ENCODE data around the gene SMARCAL1. TPM values are rescaled to one million over a fixed set of nuclear protein-coding genes. Genes with fewer than 3 reads are reported as not detected.

The SMARCAL1 gene
- polyA plus RNA-seq, 1 of the 3 experiments (the other 2 are of a cell fraction) = 27.0 TPM

DNA sequence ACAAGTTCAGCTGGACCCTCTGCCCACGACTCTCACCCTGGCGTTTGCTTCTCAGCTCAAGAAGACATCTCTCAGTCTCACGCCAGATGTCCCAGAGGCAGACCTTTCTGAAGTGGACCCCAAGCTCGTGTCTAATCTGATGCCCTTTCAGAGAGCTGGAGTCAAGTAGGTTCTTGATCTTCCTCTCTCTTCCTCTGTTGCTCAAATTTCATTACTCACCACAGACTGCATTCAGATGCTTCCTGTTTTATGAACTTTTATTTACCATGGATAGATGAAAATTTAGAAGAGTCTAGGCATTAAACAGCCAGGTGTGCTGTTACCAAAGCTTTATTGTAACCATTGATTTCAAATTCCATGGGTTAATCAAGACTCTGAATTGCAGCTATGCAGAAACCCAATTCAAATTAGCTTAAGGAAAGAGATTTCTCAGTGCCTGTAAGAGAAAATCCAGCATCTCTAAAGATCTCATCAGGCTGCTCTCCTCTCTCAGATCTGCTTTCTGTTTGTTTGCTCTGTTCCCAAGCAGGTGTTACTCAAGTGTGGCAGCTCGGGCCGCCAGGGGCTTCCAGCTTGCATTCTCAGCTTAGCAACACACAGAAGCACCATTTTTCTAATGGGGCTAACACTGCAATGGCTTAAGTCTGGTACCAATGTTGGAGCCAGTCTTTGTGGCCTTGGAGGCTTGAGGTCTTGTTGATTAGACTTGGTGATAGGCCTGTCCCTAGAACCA lies 16.5 kb downstream of the SMARCAL1 start (continued):
- TF ChIP-seq, protein P1, sequence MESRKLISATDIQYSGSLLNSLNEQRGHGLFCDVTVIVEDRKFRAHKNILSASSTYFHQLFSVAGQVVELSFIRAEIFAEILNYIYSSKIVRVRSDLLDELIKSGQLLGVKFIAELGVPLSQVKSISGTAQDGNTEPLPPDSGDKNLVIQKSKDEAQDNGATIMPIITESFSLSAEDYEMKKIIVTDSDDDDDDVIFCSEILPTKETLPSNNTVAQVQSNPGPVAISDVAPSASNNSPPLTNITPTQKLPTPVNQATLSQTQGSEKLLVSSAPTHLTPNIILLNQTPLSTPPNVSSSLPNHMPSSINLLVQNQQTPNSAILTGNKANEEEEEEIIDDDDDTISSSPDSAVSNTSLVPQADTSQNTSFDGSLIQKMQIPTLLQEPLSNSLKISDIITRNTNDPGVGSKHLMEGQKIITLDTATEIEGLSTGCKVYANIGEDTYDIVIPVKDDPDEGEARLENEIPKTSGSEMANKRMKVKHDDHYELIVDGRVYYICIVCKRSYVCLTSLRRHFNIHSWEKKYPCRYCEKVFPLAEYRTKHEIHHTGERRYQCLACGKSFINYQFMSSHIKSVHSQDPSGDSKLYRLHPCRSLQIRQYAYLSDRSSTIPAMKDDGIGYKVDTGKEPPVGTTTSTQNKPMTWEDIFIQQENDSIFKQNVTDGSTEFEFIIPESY (IDR thresholded peaks at IDR 0.05; ENCODE audit: borderline replicate concordance, low read depth) = no peak
- TF ChIP-seq MEF2A (IDR thresholded peaks at IDR 0.05; ENCODE audit: borderline replicate concordance, low read depth) (no peak), SMC3 (IDR thresholded peaks at IDR 0.05; ENCODE audit: low read depth, low read length) (no peak), RFX5 (IDR thresholded peaks at IDR 0.05; ENCODE audit: low read length) (no peak), RCOR1 (IDR thresholded peaks at IDR 0.05; ENCODE audit: low read length) (no peak), TEAD4 (IDR thresholded peaks at IDR 0.05; ENCODE audit: borderline replicate concordance, insufficient read depth) (no peak), NRF1 (IDR thresholded peaks at IDR 0.05; ENCODE audit: low read depth, low read length) (no peak), FOXJ3 (CRISPR knock-in tag; IDR thresholded peaks at IDR 0.05) (no peak)
- TF ChIP-seq, protein P2, sequence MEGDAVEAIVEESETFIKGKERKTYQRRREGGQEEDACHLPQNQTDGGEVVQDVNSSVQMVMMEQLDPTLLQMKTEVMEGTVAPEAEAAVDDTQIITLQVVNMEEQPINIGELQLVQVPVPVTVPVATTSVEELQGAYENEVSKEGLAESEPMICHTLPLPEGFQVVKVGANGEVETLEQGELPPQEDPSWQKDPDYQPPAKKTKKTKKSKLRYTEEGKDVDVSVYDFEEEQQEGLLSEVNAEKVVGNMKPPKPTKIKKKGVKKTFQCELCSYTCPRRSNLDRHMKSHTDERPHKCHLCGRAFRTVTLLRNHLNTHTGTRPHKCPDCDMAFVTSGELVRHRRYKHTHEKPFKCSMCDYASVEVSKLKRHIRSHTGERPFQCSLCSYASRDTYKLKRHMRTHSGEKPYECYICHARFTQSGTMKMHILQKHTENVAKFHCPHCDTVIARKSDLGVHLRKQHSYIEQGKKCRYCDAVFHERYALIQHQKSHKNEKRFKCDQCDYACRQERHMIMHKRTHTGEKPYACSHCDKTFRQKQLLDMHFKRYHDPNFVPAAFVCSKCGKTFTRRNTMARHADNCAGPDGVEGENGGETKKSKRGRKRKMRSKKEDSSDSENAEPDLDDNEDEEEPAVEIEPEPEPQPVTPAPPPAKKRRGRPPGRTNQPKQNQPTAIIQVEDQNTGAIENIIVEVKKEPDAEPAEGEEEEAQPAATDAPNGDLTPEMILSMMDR (IDR thresholded peaks at IDR 0.05) = no peak

DNA sequence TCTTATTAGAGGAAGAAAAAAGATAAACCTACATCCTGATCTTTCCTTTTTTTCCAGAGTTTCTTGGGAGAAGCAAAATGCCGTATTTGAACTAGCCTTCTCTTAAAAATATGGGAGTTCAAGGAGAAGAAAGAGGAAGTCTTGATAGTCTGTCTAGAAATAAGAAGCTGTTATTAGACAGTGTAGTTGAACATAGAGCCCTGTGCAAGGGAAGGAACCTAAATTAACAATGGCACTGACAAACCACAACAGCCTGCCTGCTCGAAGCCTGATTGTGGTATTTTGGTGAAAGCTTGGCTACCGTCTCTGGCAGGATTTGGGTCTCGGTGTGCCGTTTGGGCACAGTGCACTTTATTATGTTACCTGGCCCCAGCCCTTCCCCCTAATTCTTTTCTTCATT lies 17.1 kb downstream of the SMARCAL1 start:
- no peaks in the 10 kb centered on the region for H3K27me3 ChIP-seq (ENCODE audit: insufficient read depth)
- peaks cover 28% of the 10 kb centered on the region for H3F3A ChIP-seq (replicated peaks; ENCODE audit: insufficient read depth)
- no peak for DNase-seq
- 94% methylated on average over 4 of the region's 5 CpGs for WGBS (ENCODE audit: low lambda C conversion rate)
- H4K20me1 ChIP-seq (ENCODE audit: insufficient read depth) = no peaks in the 10 kb centered on the region
- peaks cover 61 to 63% of the 10 kb centered on the region in 2 experiments for H3K36me3 ChIP-seq (replicated peaks in 1 of 2; ENCODE audit: control insufficient read depth in 1 of 2, insufficient read depth in 2 of 2, low read length in 1 of 2)
- H2AFZ ChIP-seq (ENCODE audit: low read depth) = no peak overlapping the region
- peaks cover 0 to 11% of the 10 kb centered on the region in 2 experiments; a peak in 2 of 4 replicates for H3K4me1 ChIP-seq (ENCODE audit: control insufficient read depth in 1 of 2, insufficient read depth in 2 of 2, low read depth in 1 of 2, low read length in 1 of 2)
- ChIA-PET CTCF (interaction anchor here (1.1 kb wide), 1 partner anchor 15 kb away, joined by 3 read pairs; no protein-coding TSS in a partner anchor), POLR2A (no interaction called here)
- no peak overlapping the region for H3K9ac ChIP-seq
- H3K9me3 ChIP-seq = no peaks in the 10 kb centered on the region
- no peaks in the 10 kb centered on the region for H3K79me2 ChIP-seq (ENCODE audit: insufficient read depth)
- H3K9me2 ChIP-seq = no peaks in the 10 kb centered on the region
- no peak overlapping the region for H3K27ac ChIP-seq (ENCODE audit: low read depth in 2 of 2, low read length in 1 of 2)
- H3K4me2 ChIP-seq = no peak overlapping the region
- H3K4me3 ChIP-seq (ENCODE audit: low read depth in 2 of 2, low read length in 1 of 2) = no peak overlapping the region
- TF ChIP-seq, protein P3, sequence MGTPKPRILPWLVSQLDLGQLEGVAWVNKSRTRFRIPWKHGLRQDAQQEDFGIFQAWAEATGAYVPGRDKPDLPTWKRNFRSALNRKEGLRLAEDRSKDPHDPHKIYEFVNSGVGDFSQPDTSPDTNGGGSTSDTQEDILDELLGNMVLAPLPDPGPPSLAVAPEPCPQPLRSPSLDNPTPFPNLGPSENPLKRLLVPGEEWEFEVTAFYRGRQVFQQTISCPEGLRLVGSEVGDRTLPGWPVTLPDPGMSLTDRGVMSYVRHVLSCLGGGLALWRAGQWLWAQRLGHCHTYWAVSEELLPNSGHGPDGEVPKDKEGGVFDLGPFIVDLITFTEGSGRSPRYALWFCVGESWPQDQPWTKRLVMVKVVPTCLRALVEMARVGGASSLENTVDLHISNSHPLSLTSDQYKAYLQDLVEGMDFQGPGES (IDR thresholded peaks at IDR 0.05; ENCODE audit: low read depth, low read length) = no peak
- TF ChIP-seq TCF12 (IDR thresholded peaks at IDR 0.05) (no peak), NFIC (IDR thresholded peaks at IDR 0.05; ENCODE audit: borderline replicate concordance) (no peak), ELF1 (IDR thresholded peaks at IDR 0.05) (no peak), EZH2phosphoT487 (IDR thresholded peaks at IDR 0.05; ENCODE audit: borderline replicate concordance, low read depth) (no peak), RFX5 (IDR thresholded peaks at IDR 0.05; ENCODE audit: low read length) (no peak), SMC3 (IDR thresholded peaks at IDR 0.05; ENCODE audit: low read depth, low read length) (no peak), GATA2 (CRISPR knock-in tag; IDR thresholded peaks at IDR 0.05) (no peak)
- TF ChIP-seq, protein P2 (IDR thresholded peaks at IDR 0.05) = no peak
- TF ChIP-seq, protein P4, sequence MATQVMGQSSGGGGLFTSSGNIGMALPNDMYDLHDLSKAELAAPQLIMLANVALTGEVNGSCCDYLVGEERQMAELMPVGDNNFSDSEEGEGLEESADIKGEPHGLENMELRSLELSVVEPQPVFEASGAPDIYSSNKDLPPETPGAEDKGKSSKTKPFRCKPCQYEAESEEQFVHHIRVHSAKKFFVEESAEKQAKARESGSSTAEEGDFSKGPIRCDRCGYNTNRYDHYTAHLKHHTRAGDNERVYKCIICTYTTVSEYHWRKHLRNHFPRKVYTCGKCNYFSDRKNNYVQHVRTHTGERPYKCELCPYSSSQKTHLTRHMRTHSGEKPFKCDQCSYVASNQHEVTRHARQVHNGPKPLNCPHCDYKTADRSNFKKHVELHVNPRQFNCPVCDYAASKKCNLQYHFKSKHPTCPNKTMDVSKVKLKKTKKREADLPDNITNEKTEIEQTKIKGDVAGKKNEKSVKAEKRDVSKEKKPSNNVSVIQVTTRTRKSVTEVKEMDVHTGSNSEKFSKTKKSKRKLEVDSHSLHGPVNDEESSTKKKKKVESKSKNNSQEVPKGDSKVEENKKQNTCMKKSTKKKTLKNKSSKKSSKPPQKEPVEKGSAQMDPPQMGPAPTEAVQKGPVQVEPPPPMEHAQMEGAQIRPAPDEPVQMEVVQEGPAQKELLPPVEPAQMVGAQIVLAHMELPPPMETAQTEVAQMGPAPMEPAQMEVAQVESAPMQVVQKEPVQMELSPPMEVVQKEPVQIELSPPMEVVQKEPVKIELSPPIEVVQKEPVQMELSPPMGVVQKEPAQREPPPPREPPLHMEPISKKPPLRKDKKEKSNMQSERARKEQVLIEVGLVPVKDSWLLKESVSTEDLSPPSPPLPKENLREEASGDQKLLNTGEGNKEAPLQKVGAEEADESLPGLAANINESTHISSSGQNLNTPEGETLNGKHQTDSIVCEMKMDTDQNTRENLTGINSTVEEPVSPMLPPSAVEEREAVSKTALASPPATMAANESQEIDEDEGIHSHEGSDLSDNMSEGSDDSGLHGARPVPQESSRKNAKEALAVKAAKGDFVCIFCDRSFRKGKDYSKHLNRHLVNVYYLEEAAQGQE (IDR thresholded peaks at IDR 0.05; ENCODE audit: low read depth, low read length) = no peak
- TF ChIP-seq, protein P5, sequence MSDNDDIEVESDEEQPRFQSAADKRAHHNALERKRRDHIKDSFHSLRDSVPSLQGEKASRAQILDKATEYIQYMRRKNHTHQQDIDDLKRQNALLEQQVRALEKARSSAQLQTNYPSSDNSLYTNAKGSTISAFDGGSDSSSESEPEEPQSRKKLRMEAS (IDR thresholded peaks at IDR 0.05; ENCODE audit: low read depth) = no peak

Data from SK-N-SH (cell line).